ENCODE data around the gene PXMP2.
"Not testable (repeated sequence)": the region's sequence is repeated elsewhere in the genome, so short reads cannot be mapped to it uniquely, and the experiment has no call there.

PXMP2 gene

DNA sequence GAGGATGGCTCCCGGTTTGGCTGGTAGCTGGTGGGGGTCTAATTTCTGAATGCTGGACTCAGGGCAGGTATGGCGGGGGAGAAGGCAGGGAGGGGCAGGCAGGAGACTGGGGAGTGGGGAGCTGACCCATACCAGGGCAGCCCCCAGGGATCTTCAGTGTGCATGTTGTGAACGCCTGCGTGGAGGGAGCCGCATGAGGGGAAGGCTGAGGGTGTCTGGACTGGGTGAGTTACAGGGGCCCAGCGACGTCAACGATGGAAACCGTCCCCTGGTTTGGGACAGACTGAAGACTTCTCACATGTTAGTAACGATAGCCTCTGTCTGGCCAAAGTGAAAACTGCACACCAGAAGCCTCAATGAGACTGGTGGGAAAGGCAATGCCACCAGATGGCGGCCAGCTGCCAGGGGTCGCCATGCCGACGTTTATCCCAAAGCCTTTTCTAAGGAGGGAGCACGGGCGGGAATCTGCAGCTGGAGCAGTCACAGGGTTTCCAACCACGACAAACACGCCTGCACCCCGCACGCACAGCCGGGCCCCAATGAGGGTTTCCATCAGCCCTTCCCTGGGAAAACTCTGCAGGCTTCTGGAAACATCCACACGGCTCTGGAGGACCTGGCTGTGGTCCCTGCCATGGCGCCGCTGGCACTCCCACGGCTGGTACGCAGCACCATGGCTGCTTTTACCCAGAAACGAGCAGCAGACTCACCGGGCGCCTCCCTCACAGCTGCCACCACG lies 37.3 kb downstream of the PXMP2 start:
- DNase-seq: no peak

DNA sequence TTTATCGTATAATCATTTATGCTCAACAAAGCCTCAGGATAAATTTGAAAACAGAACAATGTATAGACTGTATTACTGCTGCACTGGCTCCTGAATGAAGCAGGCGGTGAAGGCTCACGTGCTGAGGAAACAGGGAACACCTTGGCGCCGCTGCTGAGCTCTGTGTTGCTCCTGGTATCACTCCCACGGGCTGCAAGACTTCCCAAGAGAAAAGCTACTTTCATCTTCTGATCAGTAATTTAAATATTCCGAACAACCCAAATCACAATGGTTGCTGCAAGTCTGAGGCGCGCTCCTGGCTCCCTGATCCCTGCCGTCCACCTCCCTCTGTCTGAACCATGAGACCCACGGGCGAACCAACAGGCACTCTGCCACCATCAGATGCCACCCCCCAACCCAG lies 39.0 kb downstream of the PXMP2 start:
- DNase-seq: no peak

DNA sequence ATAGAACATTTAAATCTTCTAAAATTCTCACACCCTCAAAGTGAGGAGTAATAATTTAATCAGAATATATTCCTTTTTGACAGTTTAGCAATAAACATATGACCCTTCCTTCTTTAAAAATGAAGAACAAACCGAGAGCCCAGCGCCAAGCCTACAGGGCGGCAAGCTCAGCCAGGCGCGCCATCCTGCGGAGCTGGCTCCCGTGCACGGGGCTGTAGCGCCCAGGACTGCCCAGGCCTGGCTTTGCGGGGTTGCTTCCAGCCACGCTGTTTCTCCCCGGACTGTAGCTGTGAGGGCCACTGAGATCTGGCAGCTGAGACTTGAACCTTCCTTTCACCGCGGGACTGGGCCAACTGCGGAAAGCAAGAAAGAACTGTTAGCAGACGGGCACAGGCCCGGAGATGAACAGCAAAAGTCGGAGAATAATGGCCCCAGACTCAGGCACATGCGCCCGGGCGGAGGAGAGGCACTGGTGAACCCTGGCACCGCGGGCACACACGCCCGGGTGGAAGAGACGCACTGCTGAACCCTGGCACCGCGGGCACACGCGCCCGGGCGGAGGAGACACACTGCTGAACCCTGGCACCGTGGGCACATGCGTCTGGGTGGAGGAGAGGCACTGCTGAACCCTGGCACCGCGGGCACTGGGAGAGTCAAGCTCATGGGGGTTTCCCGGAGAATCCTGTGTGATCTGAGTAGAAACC lies 39.9 kb downstream of the PXMP2 start:
- DNase-seq: no peak

DNA sequence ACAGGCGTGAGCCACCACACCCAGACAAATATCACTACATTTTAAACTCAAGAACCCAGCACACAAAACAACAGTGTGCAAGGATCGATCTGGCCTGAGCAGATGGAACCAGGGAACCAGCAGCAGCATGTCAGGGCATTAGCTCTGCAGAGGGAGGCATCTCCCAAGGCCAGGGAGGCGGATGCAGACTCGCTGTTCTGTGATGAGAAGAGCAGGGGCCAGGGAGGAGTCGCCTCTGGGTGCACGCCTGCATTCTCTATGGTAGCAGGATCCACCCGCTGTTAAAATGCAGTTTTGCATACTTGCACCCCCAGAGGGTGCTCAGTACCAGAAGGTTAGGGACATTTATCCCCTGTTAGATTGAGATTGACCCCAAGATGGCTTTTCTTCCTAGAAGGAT lies 41.1 kb downstream of the PXMP2 start:
- DNase-seq: no peak

DNA sequence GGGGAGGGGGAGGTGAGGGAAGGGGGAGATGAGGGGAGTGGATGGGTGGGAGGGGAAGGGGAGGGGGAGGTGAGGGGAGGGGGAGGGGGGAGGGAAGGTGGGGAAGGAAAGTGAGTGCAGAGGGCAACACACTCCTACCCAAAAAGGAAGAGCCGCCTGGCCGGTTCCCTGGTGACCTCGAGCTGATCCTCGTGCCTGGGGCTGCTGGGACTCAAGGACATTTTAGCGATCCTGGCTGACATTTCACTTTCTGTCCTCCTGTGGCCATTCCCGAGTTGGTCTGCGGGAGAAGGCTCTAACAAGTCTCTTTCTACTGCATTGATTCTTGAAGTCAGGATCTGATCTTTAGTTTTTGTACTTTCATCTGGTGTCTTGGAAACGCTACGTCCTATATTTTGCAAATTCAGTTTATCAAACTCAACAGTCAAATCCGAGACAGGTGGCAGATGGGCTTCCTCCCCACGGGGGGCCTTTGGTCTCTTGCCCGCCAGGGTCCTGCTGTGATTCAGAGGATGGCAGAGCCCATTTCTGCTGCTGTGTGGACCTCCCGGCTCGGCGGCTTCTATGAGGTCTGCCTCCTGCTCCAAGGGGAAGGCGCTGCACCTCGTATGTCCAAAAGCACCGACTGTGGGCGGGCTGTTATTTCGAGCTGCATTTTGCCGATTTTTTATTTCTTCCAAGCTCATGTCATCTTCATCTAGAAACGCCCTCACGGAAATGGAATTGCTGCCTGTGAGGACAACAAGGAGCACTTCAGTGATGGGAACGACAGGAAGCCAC lies 42.3 kb downstream of the PXMP2 start:
- no peak for DNase-seq

DNA sequence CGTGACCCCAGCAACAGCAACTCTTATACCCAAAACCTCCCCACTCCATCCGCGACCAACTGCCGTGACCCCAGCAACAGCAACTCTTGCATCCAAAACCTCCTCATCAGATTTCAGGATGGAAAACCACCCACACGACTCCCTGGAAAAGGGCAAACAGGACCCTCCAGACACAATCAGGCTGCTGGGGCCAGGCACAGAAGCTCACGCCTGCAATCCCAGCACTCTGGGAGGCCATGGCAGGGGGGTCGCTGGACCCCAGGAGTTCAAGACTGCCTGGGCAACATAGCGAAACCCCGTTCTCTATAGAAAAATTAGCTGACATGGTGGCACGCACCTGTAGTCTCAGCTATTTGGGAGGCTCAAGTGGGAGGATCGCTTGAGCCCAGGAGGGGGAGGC lies 43.0 kb downstream of the PXMP2 start:
- no peak for DNase-seq

DNA sequence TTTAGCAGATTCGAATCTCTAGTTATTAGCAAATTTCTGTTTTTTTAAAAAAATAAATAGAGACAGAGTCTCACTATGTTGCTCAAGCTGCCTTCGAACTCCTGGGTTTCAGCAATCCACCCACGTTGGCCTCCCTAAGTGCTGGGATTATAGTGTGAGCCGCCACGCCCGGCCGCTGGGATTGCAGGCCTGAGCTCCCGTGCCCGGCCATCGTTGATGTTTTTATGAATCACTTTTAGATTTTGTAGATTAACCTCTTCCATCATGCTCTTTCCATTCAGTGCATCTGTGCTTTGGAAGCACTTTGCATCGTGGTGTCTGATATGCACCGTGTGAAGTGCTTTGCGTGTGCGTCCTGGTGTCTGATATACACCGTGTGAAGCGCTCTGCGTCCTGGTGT lies 44.2 kb downstream of the PXMP2 start:
- no peak for DNase-seq

DNA sequence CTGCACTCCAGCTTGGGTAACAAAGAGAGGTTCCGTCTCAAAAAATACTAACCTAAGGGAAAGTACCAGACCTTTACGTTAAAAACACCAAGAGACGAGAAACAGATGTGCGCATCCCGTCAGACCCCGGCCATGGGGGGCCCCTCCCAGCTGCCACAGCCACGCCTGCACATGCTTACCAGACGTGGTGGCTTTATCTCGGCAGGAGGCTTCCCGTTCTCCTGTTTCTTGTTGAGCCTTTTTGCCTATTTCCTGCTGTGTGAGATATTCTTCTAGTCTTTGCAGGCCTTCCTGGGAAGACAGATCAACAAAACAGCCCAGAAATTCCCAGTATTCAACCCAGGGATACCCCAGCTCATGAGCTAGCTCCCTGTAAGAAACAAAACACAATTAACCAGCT lies 46.8 kb downstream of the PXMP2 start:
- no peak for DNase-seq

DNA sequence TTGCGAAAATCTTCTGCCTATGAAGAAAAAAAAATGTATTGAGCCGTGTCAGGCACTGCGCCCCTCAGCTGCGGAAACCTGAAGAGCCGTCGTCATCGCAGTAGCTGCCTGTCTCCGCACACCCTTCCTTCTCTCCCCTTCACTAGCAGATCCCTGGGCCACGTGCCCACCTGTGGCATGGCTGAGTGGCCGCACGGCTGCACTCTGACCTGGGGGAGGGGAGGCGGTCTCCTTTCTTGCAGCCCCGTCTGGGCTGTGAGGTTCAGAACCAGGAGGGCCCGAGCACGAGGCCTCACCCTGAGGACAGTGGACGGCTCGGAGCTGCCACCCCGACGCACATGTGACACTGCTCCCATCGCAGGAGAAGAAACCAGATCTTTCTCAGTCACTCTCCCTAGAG lies 48.1 kb downstream of the PXMP2 start:
- DNase-seq: no peak

DNA sequence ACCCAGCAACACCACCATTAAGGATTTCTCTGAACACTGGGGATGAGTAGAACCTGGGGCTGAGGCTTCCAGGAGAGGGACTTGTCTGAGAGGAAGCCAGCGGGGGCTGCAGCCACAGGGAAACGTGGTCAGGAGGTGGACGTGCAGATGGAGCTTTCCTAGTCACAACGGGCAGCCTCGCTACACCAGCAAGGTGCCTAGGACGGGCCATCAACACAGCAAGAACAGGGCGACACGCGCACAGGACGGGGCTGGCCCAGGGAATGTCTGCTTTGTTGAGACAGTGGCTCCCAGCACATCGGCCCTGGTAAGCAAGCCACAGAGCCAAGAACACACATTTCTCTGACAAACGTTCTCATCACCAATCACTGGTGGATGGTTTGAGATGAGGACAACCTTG lies 49.0 kb downstream of the PXMP2 start:
- no peak for DNase-seq

DNA sequence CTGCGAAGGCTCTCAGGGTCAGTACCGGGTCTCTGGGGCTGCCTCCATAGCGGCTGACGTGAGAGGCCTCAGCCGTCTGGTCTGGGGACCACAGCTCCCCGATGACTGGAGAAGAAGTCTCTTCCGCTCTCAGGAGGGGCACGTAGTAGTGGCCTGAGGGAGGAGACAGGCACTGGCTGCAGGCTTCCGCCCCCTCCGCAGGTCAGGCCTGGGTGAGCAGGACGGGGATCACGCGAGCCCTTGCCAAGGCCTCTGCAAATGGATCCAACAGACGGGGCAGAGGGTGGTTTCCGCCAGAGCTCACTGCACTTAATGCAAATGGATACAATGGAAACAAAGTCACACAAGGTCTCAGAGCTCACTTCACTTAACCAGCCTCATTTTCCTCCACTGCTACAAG lies 49.5 kb downstream of the PXMP2 start:
- no peak for DNase-seq

DNA sequence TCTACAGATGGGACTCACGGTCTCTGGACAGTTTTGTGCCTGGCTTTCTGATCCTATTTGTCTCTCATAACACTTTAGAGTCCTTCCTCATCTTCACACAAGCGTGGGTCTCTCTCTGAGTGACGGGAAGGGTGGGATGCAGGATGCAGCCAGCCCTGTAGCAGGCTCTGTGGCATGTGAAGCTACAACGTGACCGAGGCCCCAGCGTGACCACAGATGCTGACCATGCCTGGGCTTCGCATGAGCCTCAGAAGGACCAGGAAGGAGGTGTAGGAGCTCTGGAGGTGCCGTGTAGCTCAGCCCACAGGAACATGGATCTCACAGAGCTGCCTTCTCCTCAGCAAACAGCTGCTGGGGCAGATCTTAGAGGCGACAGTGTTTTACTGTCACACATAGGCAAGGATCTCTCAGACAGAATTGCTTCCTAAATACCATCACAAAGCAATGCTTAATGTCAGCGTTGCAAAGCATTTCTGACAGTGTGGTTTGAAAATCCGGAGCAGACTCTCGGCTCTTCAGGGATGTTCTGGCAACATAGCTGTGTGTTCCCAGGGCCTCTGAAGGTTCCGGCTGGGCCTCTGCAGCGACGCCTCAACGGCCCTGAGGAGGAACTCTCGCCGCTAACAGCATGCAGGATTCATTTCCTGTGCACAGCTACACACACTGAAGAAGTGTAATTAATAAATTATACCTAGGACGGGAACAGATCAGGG lies 52.4 kb downstream of the PXMP2 start:
- DNase-seq: no peak

DNA sequence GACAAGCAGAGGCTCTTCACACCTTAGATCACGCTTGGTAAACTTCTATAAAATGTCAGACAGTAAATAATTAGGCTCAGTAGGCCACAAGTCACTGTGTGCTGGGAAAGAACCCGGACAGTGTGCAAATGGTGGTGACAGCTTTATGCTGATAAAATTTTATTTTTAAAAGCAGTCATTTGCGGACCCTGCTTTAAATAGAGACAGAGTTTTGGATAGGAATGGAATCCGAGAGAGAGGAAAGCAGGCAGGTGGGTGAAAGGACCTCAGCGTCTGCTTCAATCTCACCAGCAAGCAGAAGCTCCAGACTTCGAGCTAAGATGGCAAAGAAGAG lies 52.9 kb downstream of the PXMP2 start:
- DNase-seq: no peak

DNA sequence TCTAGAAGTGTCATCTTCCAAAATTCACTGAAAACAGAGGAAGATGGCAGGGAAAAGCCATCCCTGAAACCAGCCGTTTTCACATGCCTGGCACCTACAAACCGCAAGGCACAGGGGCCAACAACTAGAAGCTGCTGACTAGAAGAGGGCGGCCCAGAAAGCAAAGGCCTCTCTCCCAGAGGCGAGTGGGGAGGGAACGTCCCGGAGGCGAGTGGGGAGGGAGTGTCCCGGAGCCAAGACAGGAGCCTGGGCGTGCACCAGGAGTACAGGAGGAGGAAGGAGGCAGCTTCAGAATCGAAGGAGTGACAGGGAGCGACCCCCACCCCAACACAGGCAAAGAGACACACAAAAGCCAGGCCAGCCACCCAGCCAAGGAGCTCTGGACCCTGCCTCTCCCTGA lies 53.3 kb downstream of the PXMP2 start:
- DNase-seq: no peak

DNA sequence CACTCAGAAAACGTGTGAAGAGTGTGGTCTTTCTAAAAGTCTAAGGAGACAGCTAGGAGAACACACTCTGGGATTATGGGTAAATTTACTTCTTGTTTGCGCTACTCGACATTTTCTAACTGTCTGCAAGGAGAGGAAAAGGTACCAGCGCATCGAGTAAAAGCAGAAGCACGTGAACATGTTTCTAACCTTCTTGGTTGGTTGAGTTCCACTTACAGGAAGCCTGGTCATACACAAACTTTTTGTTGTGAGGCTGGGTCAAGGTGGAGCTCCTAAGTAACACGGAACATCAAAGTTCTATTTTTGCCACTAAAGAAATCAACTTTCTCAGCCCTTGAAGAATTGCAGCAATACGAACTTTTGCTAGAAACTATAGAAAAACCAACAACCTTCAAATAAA lies 54.2 kb downstream of the PXMP2 start:
- DNase-seq: no peak

DNA sequence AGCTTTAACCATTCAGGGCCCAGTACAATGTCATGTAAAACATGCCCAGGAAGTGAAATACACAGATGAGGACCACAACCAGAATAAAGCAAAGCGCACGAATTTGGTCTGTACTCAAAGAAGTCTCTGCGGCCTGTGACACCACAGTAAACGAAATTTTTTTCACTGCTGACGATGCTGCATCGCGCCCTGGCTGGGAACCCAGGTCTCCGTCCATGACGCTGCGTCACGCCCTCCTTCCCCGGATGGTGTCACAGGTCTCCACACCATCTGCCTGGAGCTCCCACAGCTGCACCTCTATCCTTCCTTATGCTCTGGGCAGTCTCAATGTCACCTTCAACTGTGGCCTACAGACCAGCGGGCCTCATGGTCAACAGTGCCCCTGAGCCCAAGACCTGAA lies 56.4 kb downstream of the PXMP2 start:
- no peak for DNase-seq

DNA sequence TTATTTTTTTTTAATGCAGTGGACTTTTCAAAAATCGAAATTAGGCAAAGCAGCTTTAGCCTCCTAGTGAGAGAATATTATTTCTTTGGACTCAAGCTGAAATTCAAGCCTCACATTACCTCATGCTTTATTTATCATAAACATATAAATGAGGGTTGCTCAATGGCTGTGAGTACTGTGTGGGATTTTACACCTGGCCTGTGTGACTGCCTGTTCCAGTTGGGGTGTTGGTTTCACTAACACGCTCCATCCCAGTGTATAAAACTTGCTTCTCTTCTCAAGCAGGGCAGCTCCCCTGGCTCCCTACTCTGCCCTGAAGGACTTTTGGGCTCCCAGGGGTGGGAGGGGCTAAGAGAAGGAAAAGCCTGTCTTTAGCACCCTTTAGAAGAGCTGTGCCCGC lies 59.2 kb downstream of the PXMP2 start:
- no peak for DNase-seq

DNA sequence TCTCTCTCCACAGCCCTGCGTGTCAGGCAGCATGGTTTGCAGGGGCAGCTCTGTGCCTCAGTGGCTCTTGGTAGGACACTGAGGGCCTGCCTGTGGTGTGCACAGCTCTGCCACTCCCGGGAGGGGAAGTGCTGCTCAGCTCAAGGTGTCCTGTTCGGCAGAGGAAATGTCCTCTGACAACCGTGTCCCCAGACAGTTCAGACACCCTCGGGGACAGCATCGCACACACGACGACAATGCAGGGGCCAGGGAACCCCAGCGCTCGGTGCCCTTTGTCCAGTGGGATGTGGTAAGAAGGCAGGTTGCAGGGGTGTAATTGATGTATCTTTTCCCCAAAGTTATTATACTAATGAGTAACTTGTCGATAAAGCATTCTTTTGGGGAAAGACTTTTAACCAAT lies 60.0 kb downstream of the PXMP2 start:
- no peak for DNase-seq

DNA sequence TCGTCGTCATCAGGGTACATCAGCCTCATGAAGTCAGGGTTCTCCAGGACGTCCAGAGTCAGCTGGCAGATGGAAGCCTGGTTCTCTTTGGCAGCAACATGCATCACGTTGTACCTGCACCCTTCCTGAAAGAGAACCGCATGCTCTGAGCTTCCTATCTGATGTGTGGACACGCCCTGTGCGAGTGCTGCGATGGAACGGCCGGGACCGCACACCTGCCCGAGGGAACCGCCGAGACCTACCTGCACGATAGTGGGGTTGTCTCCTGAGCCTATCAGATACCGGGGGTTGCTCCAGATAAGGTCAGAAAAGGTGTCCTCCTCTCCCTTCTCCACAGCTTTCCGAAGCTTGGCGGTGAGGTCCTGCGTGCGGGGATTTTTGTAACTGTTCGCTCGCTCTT lies 60.5 kb downstream of the PXMP2 start:
- no peak for DNase-seq

DNA sequence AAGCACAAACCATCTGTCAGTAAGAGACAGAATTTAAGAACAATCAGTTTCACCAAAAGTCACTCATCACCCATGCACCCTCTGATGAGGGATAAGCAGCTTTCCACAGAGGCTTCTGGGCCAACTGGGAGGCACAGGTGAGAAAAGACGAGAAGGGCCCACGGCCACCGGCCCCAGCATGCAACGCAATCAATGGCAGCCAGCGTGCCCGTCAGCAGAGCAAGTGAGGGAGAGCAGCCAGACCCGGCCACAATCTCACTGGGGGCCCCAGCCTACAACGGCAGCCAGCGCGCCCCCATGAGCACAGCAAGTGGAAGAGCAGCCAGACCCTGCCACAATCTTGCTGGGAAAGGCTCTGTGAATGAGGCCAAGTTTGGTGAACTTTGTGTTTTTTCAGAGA lies 60.9 kb downstream of the PXMP2 start:
- no peak for DNase-seq

DNA sequence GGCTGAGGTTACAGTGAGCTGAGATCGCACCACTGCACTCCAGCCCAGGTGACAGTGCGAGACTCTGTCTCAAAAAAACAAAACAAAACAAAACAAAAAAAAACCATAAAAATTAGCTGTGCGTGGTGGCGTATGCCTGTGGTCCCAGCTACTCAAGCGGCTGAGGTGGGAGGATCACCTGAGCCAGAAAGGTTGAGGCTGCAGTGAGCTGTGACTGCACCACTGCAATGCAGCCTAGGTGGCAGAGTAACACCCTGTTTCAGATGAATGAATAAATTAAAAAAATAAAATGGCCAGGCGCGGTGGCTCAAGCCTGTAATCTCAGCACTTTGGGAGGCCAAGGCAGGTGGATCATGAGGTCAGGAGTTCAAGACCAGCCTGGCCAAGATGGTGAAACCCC lies 66.3 kb downstream of the PXMP2 start:
- DNase-seq: not testable (repeated sequence)

DNA sequence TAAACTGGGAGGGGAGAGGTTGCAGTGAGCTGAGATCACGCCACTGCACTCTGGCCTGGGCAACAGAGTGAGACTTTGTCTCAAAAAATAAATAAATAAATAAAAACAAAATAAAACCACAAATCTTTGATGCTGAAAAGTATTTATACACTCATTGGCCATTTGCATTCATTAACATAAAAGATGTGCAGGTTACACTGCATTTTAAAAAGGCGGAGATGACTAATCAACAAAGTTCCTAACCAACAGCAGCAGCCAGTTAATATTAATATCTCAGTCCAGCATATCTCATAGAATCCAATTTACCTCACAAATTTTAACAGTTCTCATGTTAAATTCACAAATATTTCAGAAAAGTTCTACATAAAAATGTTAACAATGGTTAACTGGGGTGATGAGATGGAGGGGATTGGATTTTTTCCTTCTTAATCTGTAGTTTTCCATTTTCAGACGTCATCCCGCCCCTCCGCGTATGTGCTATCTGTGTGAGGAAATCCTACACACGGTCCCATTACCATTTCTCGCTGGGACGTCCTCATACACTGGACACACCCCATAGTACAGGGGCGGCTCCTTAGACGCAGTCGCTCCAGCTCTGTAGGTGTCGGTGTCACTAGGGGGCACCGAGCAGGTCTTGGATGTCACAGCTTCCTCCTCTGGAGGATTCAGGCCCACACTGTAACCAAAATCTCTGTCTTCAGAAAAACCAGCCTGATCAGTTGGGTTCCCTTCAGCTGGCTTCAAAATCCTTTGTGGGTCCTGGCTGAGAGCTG lies 67.0 kb downstream of the PXMP2 start:
- no peak for DNase-seq
